RWPE2 (cell line): ENCODE measurements around the gene SMAD3.
A peak's percentile ranks its signal among the peaks of the same experiment; 100 is the strongest.

ENCODE experiments used
- ATAC-seq: fragments of 200-7000 bp; cut with Tn5 transposase; 3 replicates; pipeline ENCODE4 v1.9.1; 2021; ENCODE audit warnings: low read depth
- DNase-seq: peaks from one replicate; pipeline ENCODE4 v3.0.0-alpha.2; 2020; ENCODE audit warnings: low spot score
- H3K27ac ChIP-seq: fragments of 450-650 bp; 2 replicates; pipeline ENCODE4 v1.5.1; 2017; ENCODE audit warnings: mild to moderate bottlenecking; ENCODE audit not compliant: poor library complexity, severe bottlenecking
- H3K27me3 ChIP-seq: fragments of 250-450 bp; sonication (Bioruptor Pico); 2 replicates; pipeline ENCODE4 v1.5.1; 2021; ENCODE audit warnings: mild to moderate bottlenecking, moderate library complexity; ENCODE audit not compliant: insufficient read depth, poor library complexity, severe bottlenecking
- H3K36me3 ChIP-seq: fragments of 250-450 bp; sonication (Bioruptor Pico); 2 replicates; pipeline ENCODE4 v1.5.1; 2020; ENCODE audit warnings: low read depth, mild to moderate bottlenecking, moderate library complexity
- H3K4me1 ChIP-seq: fragments of 250-450 bp; sonication (Bioruptor Pico); 2 replicates; pipeline ENCODE4 v1.5.1; 2021; ENCODE audit warnings: mild to moderate bottlenecking, moderate library complexity; ENCODE audit not compliant: insufficient read depth, poor library complexity, severe bottlenecking
- H3K4me3 ChIP-seq: fragments of 250-450 bp; sonication (Bioruptor Pico); 2 replicates; pipeline ENCODE4 v1.5.1; 2021; ENCODE audit warnings: mild to moderate bottlenecking, moderate library complexity; ENCODE audit not compliant: severe bottlenecking
- H3K9me3 ChIP-seq: fragments of 250-450 bp; sonication (Bioruptor Pico); 2 replicates; pipeline ENCODE4 v1.5.1; 2021; ENCODE audit warnings: mild to moderate bottlenecking, moderate library complexity; ENCODE audit not compliant: severe bottlenecking
- TF ChIP-seq, protein P1 (sequence below): fragments of 450-650 bp; IDR thresholded peaks from one replicate; pipeline ENCODE4 v1.5.1; 2017; ENCODE audit warnings: mild to moderate bottlenecking, moderate library complexity; ENCODE audit not compliant: poor library complexity, severe bottlenecking

SMAD3 gene

GRCh38 chr15:67065531-67066005, at the start of gene SMAD3:
Gene SMAD3 (plus strand): TSS chr15:67065602. CDS start chr15:67066155, 553 bp downstream.
- H3K27me3 ChIP-seq: no peaks in the 10 kb centered on the region
- peaks cover 27% of the 10 kb centered on the region for H3K4me1 ChIP-seq
- TF ChIP-seq, protein P1, sequence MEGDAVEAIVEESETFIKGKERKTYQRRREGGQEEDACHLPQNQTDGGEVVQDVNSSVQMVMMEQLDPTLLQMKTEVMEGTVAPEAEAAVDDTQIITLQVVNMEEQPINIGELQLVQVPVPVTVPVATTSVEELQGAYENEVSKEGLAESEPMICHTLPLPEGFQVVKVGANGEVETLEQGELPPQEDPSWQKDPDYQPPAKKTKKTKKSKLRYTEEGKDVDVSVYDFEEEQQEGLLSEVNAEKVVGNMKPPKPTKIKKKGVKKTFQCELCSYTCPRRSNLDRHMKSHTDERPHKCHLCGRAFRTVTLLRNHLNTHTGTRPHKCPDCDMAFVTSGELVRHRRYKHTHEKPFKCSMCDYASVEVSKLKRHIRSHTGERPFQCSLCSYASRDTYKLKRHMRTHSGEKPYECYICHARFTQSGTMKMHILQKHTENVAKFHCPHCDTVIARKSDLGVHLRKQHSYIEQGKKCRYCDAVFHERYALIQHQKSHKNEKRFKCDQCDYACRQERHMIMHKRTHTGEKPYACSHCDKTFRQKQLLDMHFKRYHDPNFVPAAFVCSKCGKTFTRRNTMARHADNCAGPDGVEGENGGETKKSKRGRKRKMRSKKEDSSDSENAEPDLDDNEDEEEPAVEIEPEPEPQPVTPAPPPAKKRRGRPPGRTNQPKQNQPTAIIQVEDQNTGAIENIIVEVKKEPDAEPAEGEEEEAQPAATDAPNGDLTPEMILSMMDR: no peak
- DNase-seq: peak; percentile 94
- H3K27ac ChIP-seq: peak within 1 kb of the TSS; percentile 75
- peak within 1 kb of the TSS; percentile 67 for H3K4me3 ChIP-seq
- ATAC-seq: peak; percentile 69
- peaks cover 8% of the 10 kb centered on the region for H3K36me3 ChIP-seq
- H3K9me3 ChIP-seq: no peaks in the 10 kb centered on the region

DNA sequence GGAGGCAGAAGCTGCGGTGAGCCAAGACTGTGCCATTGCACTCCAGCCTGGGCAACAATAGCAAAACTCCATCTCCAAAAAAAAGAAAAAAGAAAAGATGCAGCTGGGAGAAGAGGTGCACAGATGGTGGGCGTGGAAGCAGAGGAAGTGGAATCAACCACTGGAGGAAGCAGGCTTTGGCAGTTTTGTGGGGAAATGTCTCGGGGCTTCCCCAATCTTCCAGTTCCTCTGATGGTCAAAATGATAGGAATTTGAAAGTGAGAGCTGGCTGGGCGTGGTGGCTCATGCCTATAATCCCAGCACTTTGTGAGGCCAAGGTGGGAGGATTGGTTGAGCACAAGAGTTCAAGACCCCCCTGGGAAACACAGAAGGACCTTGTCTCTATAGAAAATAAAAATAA, 48.1 kb upstream of the SMAD3 start:
- Histone ChIP-seq H3K9me3 (no peaks in the 10 kb centered on the region), H3K4me3 (no peak overlapping the region), H3K36me3 (no peaks in the 10 kb centered on the region), H3K4me1 (peaks cover 9% of the 10 kb centered on the region), H3K27me3 (no peaks in the 10 kb centered on the region), H3K27ac (no peak overlapping the region)
- DNase-seq: no peak
- TF ChIP-seq, protein P1: no peak
- ATAC-seq: no peak

GRCh38 chr15:67018026-67018425, 47.4 kb upstream of the SMAD3 start:
- Histone ChIP-seq H3K4me1 (peaks cover 9% of the 10 kb centered on the region), H3K9me3 (no peaks in the 10 kb centered on the region), H3K27me3 (no peaks in the 10 kb centered on the region), H3K27ac (no peak overlapping the region), H3K36me3 (no peaks in the 10 kb centered on the region), H3K4me3 (no peak overlapping the region)
- DNase-seq: no peak
- TF ChIP-seq, protein P1: no peak
- ATAC-seq: no peak

- peaks cover 10% of the 10 kb centered on the region for H3K4me1 ChIP-seq
- DNase-seq: no peak
- H3K27ac ChIP-seq: no peak overlapping the region
Measured at GRCh38 chr15:67018441-67018840, 47.0 kb upstream of the SMAD3 start.

GRCh38 chr15:67019069-67019468, 46.3 kb upstream of the SMAD3 start:
- no peak overlapping the region for H3K4me3 ChIP-seq
- H3K27ac ChIP-seq: no peak overlapping the region
- DNase-seq: no peak
- no peaks in the 10 kb centered on the region for H3K27me3 ChIP-seq
- TF ChIP-seq, protein P1: no peak
- peaks cover 10% of the 10 kb centered on the region for H3K4me1 ChIP-seq
- H3K36me3 ChIP-seq: no peaks in the 10 kb centered on the region
- no peaks in the 10 kb centered on the region for H3K9me3 ChIP-seq
- ATAC-seq: no peak

More at GRCh38 chr15:67018441-67018840, 47.0 kb upstream of the SMAD3 start:
- TF ChIP-seq, protein P1: no peak
- Histone ChIP-seq H3K4me3 (no peak overlapping the region), H3K27me3 (no peaks in the 10 kb centered on the region), H3K36me3 (no peaks in the 10 kb centered on the region), H3K9me3 (no peaks in the 10 kb centered on the region)
- no peak for ATAC-seq
